Activated T-helper 9 cell treated with anti-CD3 and anti-CD28 coated beads, Interleukin-2, amount 50 U/mL, for 16 hours (primary cell): ENCODE measurements around the gene RPL29.

Source experiments
- DNase-seq: peaks from one replicate; pipeline ENCODE4 v3.0.0-alpha.2; 2020; ENCODE audit warnings: low read depth

RPL29 gene

DNA sequence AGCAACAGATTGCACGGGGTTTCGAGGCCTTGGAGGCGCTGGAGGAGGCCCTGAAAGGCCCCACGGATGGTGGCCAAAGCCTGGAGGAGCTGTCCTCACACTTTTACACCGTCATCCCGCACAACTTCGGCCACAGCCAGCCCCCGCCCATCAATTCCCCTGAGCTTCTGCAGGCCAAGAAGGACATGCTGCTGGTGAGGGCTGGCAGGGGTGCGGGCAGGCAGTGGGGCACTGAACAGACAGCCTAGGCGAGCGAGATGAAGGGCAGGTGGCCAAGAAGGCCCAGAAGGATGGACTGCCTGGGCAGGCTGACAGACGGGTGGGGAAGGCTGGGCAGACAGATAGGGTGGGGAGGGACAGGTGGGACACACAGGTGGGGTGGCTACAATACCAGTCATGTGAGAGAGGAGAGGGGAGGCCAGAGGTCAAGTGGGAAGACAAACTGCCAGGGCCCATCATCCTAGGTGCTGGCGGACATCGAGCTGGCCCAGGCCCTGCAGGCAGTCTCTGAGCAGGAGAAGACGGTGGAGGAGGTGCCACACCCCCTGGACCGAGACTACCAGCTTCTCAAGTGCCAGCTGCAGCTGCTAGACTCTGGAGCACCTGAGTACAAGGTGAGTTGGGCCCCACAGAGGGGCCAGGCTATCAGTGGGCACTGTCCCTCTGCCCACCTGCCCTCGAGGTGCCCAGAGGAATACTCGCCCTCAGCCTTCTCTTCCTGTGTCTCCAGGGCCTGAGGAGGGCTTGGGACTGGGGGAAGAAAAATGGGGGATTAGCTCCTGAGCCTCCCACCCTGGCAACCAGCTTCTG is 50.5 kb downstream of the RPL29 start:
- no peak for DNase-seq

DNA sequence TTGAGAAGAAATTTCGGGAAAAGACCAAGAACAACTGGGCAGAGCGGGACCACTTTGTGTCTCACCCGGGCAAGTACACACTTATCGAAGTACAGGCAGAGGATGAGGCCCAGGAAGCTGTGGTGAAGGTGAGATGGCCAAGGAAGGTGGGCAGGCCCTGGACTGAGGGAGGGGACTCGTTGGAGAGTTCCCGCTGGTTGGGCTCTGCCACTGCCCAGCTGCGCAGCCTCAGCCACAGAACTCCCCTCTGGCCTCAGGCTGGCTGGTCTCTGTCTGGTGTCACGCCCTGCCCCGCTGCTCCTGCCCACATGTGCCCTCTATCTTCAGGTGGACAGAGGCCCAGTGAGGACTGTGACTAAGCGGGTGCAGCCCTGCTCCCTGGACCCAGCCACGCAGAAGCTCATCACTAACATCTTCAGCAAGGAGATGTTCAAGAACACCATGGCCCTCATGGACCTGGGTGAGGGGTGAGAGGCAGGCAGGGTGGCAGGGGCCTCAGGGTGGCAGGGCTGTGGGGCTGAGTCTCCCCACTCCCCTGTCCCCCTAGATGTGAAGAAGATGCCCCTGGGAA is 51.2 kb downstream of the RPL29 start:
- DNase-seq = no peak
